Fibroblast of villous mesenchyme (primary cell): ENCODE data around the gene LSM12. TPM values are rescaled to one million over a fixed set of nuclear protein-coding genes. Genes with fewer than 3 reads are reported as not detected.

ENCODE experiments used
- DNase-seq: peaks from one replicate; pipeline ENCODE4 v3.0.0-alpha.2; 2010; ENCODE audit warnings: low read depth
- H3K4me3 ChIP-seq: 2 replicates; pipeline ENCODE4 v1.5.1; 2011; ENCODE audit warnings: low read depth, mild to moderate bottlenecking, low read length
- total RNA-seq: library from RNA; depleted of rRNA; stranded (reverse); fragments of >200 nt; gene quantifications from 2 replicates; pipeline ENCODE4 v1.2.3, GENCODE V29; 2012
- TF ChIP-seq, protein P1 (sequence below): IDR thresholded peaks from 2 replicates; pipeline ENCODE4 v1.5.1; 2012; ENCODE audit warnings: low read depth, mild to moderate bottlenecking, low read length; ENCODE audit not compliant: insufficient read depth

Gene LSM12
- total RNA-seq, 1 donor, result 82.5 TPM

DNA sequence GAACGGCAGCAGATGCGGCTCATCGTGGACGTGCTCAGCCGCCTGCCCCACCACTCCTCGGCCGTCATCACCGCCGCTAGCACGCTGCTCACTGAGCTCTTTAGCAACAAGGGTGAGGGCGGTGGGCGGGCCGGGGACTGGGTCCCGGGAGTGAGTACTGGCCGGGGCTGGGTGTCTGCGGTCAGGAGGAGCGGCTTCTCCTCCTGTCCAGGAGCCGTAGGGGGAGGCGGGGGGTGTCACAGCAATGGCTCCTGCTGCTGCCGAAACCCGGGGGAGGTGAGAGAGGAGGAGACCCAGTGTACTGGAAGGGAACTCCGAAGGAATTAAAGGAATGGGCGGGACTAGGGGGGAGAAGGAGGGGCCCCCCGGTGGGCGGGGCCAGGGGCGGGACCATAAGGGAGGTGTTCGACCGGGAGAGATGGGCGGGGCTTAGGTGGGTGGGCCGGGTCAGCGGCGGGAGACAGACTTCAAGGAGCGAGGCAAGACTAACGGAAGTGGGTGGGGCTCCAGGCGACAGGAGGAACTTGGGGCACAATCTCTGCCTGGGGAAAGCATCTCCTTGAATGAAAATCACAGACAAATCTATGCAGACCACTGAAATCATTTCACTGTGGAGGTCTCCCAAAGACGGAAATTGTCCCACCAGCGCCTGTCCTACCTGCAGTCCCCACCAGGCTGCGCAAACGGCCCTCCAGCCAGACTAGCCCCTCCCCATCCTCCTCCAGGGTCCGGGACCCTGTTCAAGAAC is 59.7 kb downstream of the LSM12 start:
- DNase-seq, result peak; percentile 97
- H3K4me3 ChIP-seq, result peak overlapping the region; percentile 77
- TF ChIP-seq, protein P1, sequence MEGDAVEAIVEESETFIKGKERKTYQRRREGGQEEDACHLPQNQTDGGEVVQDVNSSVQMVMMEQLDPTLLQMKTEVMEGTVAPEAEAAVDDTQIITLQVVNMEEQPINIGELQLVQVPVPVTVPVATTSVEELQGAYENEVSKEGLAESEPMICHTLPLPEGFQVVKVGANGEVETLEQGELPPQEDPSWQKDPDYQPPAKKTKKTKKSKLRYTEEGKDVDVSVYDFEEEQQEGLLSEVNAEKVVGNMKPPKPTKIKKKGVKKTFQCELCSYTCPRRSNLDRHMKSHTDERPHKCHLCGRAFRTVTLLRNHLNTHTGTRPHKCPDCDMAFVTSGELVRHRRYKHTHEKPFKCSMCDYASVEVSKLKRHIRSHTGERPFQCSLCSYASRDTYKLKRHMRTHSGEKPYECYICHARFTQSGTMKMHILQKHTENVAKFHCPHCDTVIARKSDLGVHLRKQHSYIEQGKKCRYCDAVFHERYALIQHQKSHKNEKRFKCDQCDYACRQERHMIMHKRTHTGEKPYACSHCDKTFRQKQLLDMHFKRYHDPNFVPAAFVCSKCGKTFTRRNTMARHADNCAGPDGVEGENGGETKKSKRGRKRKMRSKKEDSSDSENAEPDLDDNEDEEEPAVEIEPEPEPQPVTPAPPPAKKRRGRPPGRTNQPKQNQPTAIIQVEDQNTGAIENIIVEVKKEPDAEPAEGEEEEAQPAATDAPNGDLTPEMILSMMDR, result peak; percentile 69

DNA sequence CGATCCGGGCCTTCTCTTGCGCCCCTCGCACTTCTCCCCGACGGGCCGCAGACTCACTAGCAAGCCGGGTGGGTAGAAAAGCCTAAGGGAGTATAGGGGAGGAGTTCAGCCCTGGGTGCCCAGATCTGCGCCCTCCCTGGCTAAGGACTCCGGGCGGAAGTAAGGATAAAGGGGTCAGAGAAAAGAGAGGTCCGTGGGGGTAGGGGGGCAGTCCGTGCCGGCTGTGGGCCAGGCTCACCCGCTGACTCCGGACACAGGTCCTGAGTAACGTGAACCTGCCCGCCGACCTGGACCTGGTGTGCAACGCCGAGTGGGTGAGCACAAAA is 60.2 kb downstream of the LSM12 start:
- no peak for DNase-seq
- TF ChIP-seq, protein P1, result no peak
- peak overlapping the region; percentile 77 for H3K4me3 ChIP-seq

DNA sequence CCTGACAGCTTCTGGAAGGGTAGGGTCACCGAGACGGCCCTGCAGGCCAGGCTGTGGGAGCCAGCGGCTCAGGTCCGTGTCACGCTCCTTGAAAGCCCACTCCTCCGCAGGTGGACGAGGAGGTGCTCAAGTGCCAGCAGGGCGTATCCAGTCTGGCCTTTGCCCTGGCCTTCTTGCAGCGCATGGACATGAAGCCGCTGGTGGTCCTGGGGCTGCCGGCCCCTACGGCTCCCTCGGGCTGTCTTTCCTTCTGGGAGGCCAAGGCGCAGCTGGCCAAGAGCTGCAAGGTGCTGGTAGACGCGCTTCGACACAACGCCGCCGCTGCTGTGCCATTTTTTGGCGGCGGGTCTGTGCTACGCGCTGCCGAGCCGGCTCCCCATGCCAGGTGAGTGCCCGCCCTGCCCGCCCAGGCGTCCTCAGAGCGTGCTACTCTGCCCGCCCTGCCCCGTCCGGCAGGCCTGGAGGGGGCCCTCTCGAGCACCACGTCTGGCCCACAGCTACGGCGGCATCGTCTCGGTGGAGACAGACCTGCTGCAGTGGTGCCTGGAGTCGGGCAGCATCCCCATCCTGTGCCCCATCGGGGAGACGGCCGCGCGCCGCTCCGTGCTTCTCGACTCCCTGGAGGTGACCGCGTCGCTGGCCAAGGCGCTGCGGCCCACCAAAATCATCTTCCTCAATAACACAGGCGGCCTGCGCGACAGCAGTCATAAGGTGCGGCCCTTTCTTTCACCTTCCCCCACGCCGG is 60.8 kb downstream of the LSM12 start:
- peak overlapping the region; percentile 77 for H3K4me3 ChIP-seq
- DNase-seq, result no peak
- TF ChIP-seq, protein P1, result no peak

DNA sequence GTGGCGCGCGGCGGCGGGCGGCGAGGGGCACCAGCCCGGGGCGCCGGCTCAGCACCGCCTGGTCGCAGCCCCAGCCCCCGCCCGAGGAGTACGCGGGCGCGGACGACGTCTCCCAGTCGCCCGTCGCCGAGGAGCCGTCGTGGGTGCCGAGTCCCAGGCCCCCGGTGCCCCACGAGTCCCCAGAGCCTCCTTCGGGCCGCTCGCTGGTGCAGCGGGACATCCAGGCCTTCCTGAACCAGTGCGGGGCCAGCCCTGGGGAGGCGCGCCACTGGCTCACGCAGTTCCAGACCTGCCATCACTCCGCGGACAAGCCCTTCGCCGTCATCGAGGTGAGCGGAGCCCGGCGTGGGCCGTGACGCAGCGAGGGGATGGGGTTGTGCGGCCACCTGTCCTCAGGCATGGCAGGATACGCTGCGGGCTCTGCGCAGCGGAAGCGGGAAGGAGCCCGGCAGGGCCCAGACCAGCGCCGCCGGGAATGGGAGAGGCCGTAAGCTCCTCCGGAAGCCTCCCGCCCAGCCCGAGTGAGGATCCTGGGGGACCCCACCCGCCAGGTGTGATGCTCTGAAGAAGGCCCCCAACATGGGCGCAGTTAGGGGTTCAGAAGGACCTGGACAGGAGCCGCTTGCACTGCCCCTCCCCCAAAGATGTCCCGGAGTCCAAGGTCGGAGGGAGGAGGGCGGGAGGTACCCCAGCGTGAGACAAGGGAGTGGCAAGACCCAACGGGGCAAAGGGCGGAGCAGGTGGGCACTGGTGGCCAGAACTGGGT is 61.5 kb downstream of the LSM12 start:
- peak overlapping the region; percentile 43 for H3K4me3 ChIP-seq
- DNase-seq, result no peak
- TF ChIP-seq, protein P1, result no peak

DNA sequence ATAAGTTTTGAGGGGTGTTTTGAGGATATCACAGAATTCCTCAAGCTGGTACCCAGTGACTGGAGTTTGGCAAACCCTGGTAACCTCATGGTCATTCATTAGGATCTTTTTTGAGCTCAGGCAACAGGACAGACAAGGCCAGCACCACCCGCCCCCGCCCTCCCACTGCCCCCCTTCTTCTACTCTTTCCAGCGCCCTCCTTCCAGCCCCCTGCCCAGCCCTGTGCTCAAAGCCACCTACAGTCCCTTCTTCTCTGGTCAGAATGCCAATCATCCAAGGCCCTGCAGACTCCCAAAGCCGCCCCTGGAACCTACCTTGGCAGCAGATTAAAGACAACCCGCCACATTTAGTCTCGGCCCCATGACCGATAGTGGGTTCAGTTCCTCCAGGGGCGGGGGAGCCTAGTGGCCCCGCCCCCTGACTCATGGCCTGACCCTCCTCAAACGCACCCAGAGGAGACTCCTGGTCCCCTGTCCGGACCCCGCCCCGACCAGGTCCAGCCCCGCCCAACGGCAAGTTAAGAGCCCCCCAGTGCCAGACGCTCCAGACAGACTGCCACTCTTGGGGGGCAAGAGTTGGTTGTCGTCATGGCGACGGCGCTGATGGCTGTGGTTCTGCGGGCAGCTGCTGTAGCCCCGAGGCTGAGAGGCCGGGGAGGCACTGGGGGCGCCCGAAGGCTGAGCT is 62.3 kb downstream of the LSM12 start, which contains the start of gene NAGS:
Gene NAGS, plus strand, starts transcription at position 546 of the 684 bp plus-strand sequence. Its CDS starts 42 bp downstream, at position 588.
- peak within 1 kb of the TSS; percentile 43 for H3K4me3 ChIP-seq
- DNase-seq, result no peak

More for the DNA sequence above, 62.3 kb downstream of the LSM12 start, which contains the start of gene NAGS:
- TF ChIP-seq, protein P1, result no peak
